ENCODE data around the gene ZSWIM5.

GRCh38 chr1:45221716-45222115 is 15.3 kb upstream of the ZSWIM5 start:
- TF ChIP-seq CREB1 (CRISPR knock-in tag; IDR thresholded peaks at IDR 0.05) (no peak), STAT6 (CRISPR knock-in tag; conservative IDR thresholded peaks at IDR 0.05; ENCODE audit: low read depth) (no peak), FOXP1 (CRISPR knock-in tag; IDR thresholded peaks at IDR 0.05; ENCODE audit: borderline replicate concordance) (no peak), MAX (CRISPR knock-in tag; IDR thresholded peaks at IDR 0.05) (no peak)
- TF ChIP-seq, protein P1, sequence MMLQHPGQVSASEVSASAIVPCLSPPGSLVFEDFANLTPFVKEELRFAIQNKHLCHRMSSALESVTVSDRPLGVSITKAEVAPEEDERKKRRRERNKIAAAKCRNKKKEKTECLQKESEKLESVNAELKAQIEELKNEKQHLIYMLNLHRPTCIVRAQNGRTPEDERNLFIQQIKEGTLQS (CRISPR knock-in tag; conservative IDR thresholded peaks at IDR 0.05) = no peak
- TF ChIP-seq, protein P2, sequence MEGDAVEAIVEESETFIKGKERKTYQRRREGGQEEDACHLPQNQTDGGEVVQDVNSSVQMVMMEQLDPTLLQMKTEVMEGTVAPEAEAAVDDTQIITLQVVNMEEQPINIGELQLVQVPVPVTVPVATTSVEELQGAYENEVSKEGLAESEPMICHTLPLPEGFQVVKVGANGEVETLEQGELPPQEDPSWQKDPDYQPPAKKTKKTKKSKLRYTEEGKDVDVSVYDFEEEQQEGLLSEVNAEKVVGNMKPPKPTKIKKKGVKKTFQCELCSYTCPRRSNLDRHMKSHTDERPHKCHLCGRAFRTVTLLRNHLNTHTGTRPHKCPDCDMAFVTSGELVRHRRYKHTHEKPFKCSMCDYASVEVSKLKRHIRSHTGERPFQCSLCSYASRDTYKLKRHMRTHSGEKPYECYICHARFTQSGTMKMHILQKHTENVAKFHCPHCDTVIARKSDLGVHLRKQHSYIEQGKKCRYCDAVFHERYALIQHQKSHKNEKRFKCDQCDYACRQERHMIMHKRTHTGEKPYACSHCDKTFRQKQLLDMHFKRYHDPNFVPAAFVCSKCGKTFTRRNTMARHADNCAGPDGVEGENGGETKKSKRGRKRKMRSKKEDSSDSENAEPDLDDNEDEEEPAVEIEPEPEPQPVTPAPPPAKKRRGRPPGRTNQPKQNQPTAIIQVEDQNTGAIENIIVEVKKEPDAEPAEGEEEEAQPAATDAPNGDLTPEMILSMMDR (IDR thresholded peaks at IDR 0.05) = no peak

Measured in WTC11 (cell line).